Measurements from ENCODE around the gene OR2AP1.

GRCh38 chr12:55619354-55620138 is 47.3 kb downstream of the OR2AP1 start:
- no peak for TF ChIP-seq NFIC (IDR thresholded peaks at IDR 0.05)
- no peak for TF ChIP-seq CEBPB (IDR thresholded peaks at IDR 0.05)
- TF ChIP-seq FOXM1 (IDR thresholded peaks at IDR 0.05; ENCODE audit: borderline replicate concordance, low read depth): no peak
- TF ChIP-seq EP300 (IDR thresholded peaks at IDR 0.05; ENCODE audit: borderline replicate concordance): no peak
- TF ChIP-seq, protein P1, sequence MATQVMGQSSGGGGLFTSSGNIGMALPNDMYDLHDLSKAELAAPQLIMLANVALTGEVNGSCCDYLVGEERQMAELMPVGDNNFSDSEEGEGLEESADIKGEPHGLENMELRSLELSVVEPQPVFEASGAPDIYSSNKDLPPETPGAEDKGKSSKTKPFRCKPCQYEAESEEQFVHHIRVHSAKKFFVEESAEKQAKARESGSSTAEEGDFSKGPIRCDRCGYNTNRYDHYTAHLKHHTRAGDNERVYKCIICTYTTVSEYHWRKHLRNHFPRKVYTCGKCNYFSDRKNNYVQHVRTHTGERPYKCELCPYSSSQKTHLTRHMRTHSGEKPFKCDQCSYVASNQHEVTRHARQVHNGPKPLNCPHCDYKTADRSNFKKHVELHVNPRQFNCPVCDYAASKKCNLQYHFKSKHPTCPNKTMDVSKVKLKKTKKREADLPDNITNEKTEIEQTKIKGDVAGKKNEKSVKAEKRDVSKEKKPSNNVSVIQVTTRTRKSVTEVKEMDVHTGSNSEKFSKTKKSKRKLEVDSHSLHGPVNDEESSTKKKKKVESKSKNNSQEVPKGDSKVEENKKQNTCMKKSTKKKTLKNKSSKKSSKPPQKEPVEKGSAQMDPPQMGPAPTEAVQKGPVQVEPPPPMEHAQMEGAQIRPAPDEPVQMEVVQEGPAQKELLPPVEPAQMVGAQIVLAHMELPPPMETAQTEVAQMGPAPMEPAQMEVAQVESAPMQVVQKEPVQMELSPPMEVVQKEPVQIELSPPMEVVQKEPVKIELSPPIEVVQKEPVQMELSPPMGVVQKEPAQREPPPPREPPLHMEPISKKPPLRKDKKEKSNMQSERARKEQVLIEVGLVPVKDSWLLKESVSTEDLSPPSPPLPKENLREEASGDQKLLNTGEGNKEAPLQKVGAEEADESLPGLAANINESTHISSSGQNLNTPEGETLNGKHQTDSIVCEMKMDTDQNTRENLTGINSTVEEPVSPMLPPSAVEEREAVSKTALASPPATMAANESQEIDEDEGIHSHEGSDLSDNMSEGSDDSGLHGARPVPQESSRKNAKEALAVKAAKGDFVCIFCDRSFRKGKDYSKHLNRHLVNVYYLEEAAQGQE (IDR thresholded peaks at IDR 0.05; ENCODE audit: low read depth): no peak
- peak; percentile 96 for TF ChIP-seq TEAD4 (IDR thresholded peaks at IDR 0.05)
- no peak for TF ChIP-seq YY1 (IDR thresholded peaks at IDR 0.05; ENCODE audit: low read depth)
- TF ChIP-seq CREB1 (IDR thresholded peaks at IDR 0.05; ENCODE audit: low read depth): no peak
- TF ChIP-seq, protein P2, sequence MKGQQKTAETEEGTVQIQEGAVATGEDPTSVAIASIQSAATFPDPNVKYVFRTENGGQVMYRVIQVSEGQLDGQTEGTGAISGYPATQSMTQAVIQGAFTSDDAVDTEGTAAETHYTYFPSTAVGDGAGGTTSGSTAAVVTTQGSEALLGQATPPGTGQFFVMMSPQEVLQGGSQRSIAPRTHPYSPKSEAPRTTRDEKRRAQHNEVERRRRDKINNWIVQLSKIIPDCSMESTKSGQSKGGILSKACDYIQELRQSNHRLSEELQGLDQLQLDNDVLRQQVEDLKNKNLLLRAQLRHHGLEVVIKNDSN (IDR thresholded peaks at IDR 0.05): peak; percentile 85
- peak; percentile 91 for TF ChIP-seq MAX (IDR thresholded peaks at IDR 0.05)
- no peak for TF ChIP-seq EGR1 (IDR thresholded peaks at IDR 0.05)
- no peak for TF ChIP-seq TCF12 (IDR thresholded peaks at IDR 0.05; ENCODE audit: low read depth)
- no peak for TF ChIP-seq TAF1 (IDR thresholded peaks at IDR 0.05; ENCODE audit: low read depth)

Measured in Ishikawa (cell line).